ENCODE measurements around the gene FXYD3. TPM values are rescaled to one million over a fixed set of nuclear protein-coding genes. Genes with fewer than 3 reads are reported as not detected.

The FXYD3 gene
- total RNA-seq, 1 experiment from 2014 or later = 17.4 TPM

DNA sequence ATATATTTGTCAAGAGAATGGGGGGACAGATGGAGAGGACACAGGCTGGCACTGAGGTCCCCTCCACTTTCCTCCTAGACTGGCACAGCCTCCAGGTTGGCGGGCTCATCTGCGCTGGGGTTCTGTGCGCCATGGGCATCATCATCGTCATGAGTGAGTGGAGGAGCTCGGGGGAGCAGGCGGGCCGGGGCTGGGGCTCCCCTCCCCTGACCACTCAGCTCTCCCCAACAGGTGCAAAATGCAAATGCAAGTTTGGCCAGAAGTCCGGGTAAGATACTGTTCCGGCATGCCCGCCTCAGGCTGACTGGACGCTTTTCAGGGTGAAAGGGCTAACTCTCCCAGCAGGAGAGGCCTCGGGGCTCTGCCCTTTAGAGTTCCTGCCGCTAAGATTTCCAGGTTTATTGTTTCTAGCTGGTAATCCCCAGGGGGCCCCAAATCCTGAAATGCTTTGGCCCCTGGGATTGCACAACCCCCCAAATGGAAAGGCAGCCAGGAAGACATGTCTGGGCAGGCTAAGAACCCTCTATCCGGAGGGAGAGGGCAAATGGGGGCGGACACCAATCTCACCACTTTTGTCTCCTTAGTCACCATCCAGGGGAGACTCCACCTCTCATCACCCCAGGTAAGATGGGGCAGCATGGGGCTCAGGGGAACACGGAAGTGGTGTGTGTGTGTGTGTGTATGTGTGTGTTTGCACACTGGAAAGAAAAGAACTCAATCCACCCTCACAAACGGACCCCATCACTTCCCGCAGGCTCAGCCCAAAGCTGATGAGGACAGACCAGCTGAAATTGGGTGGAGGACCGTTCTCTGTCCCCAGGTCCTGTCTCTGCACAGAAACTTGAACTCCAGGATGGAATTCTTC lies 7.3 kb downstream of the FXYD3 start (continued):
- TF ChIP-seq, protein P1, sequence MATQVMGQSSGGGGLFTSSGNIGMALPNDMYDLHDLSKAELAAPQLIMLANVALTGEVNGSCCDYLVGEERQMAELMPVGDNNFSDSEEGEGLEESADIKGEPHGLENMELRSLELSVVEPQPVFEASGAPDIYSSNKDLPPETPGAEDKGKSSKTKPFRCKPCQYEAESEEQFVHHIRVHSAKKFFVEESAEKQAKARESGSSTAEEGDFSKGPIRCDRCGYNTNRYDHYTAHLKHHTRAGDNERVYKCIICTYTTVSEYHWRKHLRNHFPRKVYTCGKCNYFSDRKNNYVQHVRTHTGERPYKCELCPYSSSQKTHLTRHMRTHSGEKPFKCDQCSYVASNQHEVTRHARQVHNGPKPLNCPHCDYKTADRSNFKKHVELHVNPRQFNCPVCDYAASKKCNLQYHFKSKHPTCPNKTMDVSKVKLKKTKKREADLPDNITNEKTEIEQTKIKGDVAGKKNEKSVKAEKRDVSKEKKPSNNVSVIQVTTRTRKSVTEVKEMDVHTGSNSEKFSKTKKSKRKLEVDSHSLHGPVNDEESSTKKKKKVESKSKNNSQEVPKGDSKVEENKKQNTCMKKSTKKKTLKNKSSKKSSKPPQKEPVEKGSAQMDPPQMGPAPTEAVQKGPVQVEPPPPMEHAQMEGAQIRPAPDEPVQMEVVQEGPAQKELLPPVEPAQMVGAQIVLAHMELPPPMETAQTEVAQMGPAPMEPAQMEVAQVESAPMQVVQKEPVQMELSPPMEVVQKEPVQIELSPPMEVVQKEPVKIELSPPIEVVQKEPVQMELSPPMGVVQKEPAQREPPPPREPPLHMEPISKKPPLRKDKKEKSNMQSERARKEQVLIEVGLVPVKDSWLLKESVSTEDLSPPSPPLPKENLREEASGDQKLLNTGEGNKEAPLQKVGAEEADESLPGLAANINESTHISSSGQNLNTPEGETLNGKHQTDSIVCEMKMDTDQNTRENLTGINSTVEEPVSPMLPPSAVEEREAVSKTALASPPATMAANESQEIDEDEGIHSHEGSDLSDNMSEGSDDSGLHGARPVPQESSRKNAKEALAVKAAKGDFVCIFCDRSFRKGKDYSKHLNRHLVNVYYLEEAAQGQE (IDR thresholded peaks at IDR 0.05; ENCODE audit: low read depth) = no peak

DNA sequence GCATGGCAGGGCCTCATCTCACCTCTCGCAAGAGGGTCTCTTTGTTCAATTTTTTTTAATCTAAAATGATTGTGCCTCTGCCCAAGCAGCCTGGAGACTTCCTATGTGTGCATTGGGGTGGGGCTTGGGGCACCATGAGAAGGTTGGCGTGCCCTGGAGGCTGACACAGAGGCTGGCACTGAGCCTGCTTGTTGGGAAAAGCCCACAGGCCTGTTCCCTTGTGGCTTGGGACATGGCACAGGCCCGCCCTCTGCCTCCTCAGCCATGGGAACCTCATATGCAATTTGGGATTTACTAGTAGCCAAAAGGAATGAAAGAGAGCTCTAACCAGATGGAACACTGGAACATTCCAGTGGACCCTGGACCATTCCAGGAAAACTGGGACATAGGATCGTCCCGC lies 8.0 kb downstream of the FXYD3 start:
- H3K4me3 ChIP-seq (replicated peaks in 1 of 2; ENCODE audit: low read depth in 1 of 2, low read length in 2 of 2) = no peak overlapping the region; a peak in 1 of 4 replicates
- no peaks in the 10 kb centered on the region for H3K9me3 ChIP-seq (ENCODE audit: control insufficient read depth in 1 of 2, insufficient read depth in 1 of 2, low read depth in 1 of 2, low read length in 2 of 2)
- H3K27me3 ChIP-seq (ENCODE audit: insufficient read depth, low read length) = no peaks in the 10 kb centered on the region
- H3K79me2 ChIP-seq (ENCODE audit: insufficient read depth, low read length) = no peaks in the 10 kb centered on the region
- DNase-seq (ENCODE audit: low read depth, low spot score) (no peak), ATAC-seq (no peak)
- H3K9me2 ChIP-seq (ENCODE audit: insufficient read depth) = no peaks in the 10 kb centered on the region
- ChIA-PET POLR2A (no interaction called here), RAD21 (ENCODE audit: low non-redundant PET in 1 of 2, low total read pairs in 2 of 2, uncharacterized antibody in 2 of 2, unreplicated experiment in 2 of 2) (no interaction called here), CTCF (interaction anchor here (1.7 kb wide), 1 partner anchor 8 kb away, joined by 11 read pairs; the partner anchor contains the start of gene FXYD3)
- no peak overlapping the region for H3K9ac ChIP-seq (ENCODE audit: low read length)
- no peaks in the 10 kb centered on the region for H4K20me1 ChIP-seq (ENCODE audit: insufficient read depth)
- BruUV-seq (replicated peaks) = no TSS peak
- H3K4me1 ChIP-seq (ENCODE audit: control insufficient read depth in 1 of 2, insufficient read depth in 2 of 2, low read length in 2 of 2) = peaks cover 21 to 47% of the 10 kb centered on the region in 2 experiments
- H3K4me2 ChIP-seq (ENCODE audit: low read length) = peak overlapping the region; percentile 87
- H3K27ac ChIP-seq (ENCODE audit: low read depth, low read length) = no peak overlapping the region
- H2AFZ ChIP-seq (ENCODE audit: low read depth, low read length, poor library complexity, severe bottlenecking) = no peak overlapping the region
- H3K36me3 ChIP-seq (ENCODE audit: control insufficient read depth in 1 of 2, insufficient read depth in 2 of 2, low read length in 2 of 2) = no peaks in the 10 kb centered on the region
- intact Hi-C loops (cut with micrococcal nuclease) = no loop called here
- no peak for TF ChIP-seq EZH2phosphoT487 (IDR thresholded peaks at IDR 0.05; ENCODE audit: borderline replicate concordance)
- TF ChIP-seq, protein P2, sequence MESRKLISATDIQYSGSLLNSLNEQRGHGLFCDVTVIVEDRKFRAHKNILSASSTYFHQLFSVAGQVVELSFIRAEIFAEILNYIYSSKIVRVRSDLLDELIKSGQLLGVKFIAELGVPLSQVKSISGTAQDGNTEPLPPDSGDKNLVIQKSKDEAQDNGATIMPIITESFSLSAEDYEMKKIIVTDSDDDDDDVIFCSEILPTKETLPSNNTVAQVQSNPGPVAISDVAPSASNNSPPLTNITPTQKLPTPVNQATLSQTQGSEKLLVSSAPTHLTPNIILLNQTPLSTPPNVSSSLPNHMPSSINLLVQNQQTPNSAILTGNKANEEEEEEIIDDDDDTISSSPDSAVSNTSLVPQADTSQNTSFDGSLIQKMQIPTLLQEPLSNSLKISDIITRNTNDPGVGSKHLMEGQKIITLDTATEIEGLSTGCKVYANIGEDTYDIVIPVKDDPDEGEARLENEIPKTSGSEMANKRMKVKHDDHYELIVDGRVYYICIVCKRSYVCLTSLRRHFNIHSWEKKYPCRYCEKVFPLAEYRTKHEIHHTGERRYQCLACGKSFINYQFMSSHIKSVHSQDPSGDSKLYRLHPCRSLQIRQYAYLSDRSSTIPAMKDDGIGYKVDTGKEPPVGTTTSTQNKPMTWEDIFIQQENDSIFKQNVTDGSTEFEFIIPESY (IDR thresholded peaks at IDR 0.05; ENCODE audit: extremely low read depth, insufficient replicate concordance, low read length) = no peak
- no peak for TF ChIP-seq TCF7L2 (IDR thresholded peaks at IDR 0.05; ENCODE audit: borderline replicate concordance, extremely low read depth, insufficient read depth, insufficient read length)
- TF ChIP-seq, protein P3, sequence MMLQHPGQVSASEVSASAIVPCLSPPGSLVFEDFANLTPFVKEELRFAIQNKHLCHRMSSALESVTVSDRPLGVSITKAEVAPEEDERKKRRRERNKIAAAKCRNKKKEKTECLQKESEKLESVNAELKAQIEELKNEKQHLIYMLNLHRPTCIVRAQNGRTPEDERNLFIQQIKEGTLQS (IDR thresholded peaks at IDR 0.05) = no peak
- no peak for TF ChIP-seq ZFX (IDR thresholded peaks at IDR 0.05)
- no peak for TF ChIP-seq SRF (IDR thresholded peaks at IDR 0.05; ENCODE audit: low read depth)
- TF ChIP-seq SIN3A (IDR thresholded peaks at IDR 0.05; ENCODE audit: low read depth) = no peak
- no peak for TF ChIP-seq CEBPB (IDR thresholded peaks at IDR 0.05; ENCODE audit: low read depth)
- TF ChIP-seq EGR1 (IDR thresholded peaks at IDR 0.05; ENCODE audit: low read depth) = no peak
- TF ChIP-seq, protein P4, sequence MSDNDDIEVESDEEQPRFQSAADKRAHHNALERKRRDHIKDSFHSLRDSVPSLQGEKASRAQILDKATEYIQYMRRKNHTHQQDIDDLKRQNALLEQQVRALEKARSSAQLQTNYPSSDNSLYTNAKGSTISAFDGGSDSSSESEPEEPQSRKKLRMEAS (IDR thresholded peaks at IDR 0.05) = no peak
- no peak for TF ChIP-seq ZNF274 (IDR thresholded peaks at IDR 0.05; ENCODE audit: low read depth, low read length)
- TF ChIP-seq CBX3 (IDR thresholded peaks at IDR 0.05; ENCODE audit: low read depth) = no peak
- TF ChIP-seq SP1 (IDR thresholded peaks at IDR 0.05; ENCODE audit: low read depth) = no peak
- TF ChIP-seq, protein P1 (IDR thresholded peaks at IDR 0.05; ENCODE audit: low read depth) = no peak

Data from HCT116 (cell line).